Activated CD8-positive, alpha-beta T cell treated with anti-CD3 and anti-CD28 coated beads for 36 hours (primary cell): ENCODE measurements around the gene AFMID. TPM values are rescaled to one million over a fixed set of nuclear protein-coding genes. Genes with fewer than 3 reads are reported as not detected.
A peak's percentile ranks its signal among the peaks of the same experiment; 100 is the strongest.

ENCODE experiments used
- ATAC-seq: fragments of 200-7000 bp; cut with Tn5 transposase; one replicate; pipeline ENCODE4 v1.10.0; 2021; ENCODE audit warnings: mild to moderate bottlenecking, moderate library complexity
- CTCF ChIA-PET: fragments of 350-600 bp; sonication (Branson Sonifier 250); formaldehyde crosslinking; loops from one replicate; lab custom pipeline; 2021; ENCODE audit warnings: antibody characterized with exemption; lab: Charles Lee
- POLR2A ChIA-PET: fragments of 350-600 bp; sonication (Branson Sonifier 250); formaldehyde crosslinking; loops from one replicate; lab custom pipeline; 2021; ENCODE audit warnings: antibody characterized with exemption; lab: Charles Lee
- DNase-seq: peaks from one replicate; pipeline ENCODE4 v3.0.0-alpha.2; 2020
- H3K27ac Mint-ChIP-seq: one replicate; pipeline ENCODE4 v1.8.0; 2021; ENCODE audit warnings: mild to moderate bottlenecking, mixed read lengths
- H3K27me3 Mint-ChIP-seq: one replicate; pipeline ENCODE4 v1.8.0; 2021; ENCODE audit warnings: mixed read lengths
- H3K36me3 Mint-ChIP-seq: one replicate; pipeline ENCODE4 v1.8.0; 2021; ENCODE audit warnings: low read depth, mixed read lengths
- H3K4me1 Mint-ChIP-seq: one replicate; pipeline ENCODE4 v1.8.0; 2021; ENCODE audit warnings: low read depth, mixed read lengths
- H3K4me3 Mint-ChIP-seq: one replicate; pipeline ENCODE4 v1.8.0; 2021; ENCODE audit warnings: mild to moderate bottlenecking, moderate library complexity, mixed read lengths
- H3K9me3 Mint-ChIP-seq: one replicate; pipeline ENCODE4 v1.8.0; 2021; ENCODE audit warnings: mixed read lengths
- CTCF ChIP-seq: fragments of 200-600 bp; IDR thresholded peaks from one replicate; pipeline ENCODE4 v1.8.0; 2022; ENCODE audit warnings: antibody characterized with exemption, mild to moderate bottlenecking
- intact Hi-C: fragments of 100-400 bp; cut with micrococcal nuclease; formaldehyde crosslinking; loops from one replicate; pipeline ENCODE4 v1.10.0; 2022
- total RNA-seq, 2 experiments: library from RNA; stranded (reverse); gene quantifications; one replicate each; pipeline ENCODE4 v1.2.3, GENCODE V29; 2021

The AFMID gene
- total RNA-seq, 2 experiments from 2014 or later: 20.8 to 27.9 TPM

GRCh38 chr17:78175643-78175981 is 11.6 kb upstream of the AFMID start:
- POLR2A ChIA-PET: interaction anchor here (1.0 to 10.2 kb wide), 10 partner anchors 9 to 153 kb away, joined by 3 to 100 read pairs (median 4); partner anchors contain the start of genes AFMID and TK1
- intact Hi-C loops: no loop called here
- DNase-seq: no peak
- no peak for ATAC-seq
- Mint-ChIP-seq H3K4me1 (peaks cover 48% of the 10 kb centered on the region), H3K9me3 (no peaks in the 10 kb centered on the region), H3K27me3 (no peaks in the 10 kb centered on the region), H3K4me3 (no peak overlapping the region), H3K36me3 (peaks cover 71% of the 10 kb centered on the region), H3K27ac (no peak overlapping the region)
- CTCF ChIA-PET: interaction anchor here (1.0 to 3.9 kb wide), 17 partner anchors 8 to 156 kb away, joined by 3 to 31 read pairs (median 7); partner anchors contain the start of genes AFMID and TK1
- no peak for TF ChIP-seq CTCF

DNA sequence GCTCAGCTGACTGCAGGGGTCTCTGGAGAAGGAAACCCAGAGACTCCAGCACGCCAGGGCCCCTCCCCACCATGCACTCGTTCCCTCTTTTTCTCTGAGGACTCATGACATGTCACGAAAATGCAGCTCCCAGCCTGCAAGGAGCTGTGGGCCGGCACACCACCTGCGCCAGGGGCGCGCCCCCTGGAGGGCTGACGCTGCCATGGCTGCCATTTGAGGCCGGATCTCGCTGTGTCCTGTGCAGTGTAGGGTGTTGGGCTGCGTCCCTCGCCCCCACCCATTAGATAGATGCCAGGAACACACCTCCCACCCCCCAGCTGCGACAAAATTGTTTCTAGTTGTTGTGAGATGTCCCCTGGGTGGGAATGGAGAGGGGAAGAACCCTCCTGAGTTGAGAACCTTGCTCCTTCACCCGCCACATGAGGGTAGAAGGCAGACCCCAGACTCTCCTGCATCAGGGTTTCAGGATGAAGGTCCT is 10.6 kb upstream of the AFMID start:
- Mint-ChIP-seq H3K27ac (no peak overlapping the region), H3K9me3 (no peaks in the 10 kb centered on the region), H3K4me3 (no peak overlapping the region), H3K36me3 (peaks cover 71% of the 10 kb centered on the region), H3K27me3 (no peaks in the 10 kb centered on the region), H3K4me1 (peaks cover 40% of the 10 kb centered on the region)
- peak; percentile 87 for ATAC-seq
- intact Hi-C loops: no loop called here
- POLR2A ChIA-PET: interaction anchor here (0.6 to 10.2 kb wide), 10 partner anchors 8 to 357 kb away, joined by 3 to 100 read pairs (median 4); partner anchors contain the start of genes AFMID and TK1
- peak; percentile 81 for DNase-seq
- CTCF ChIA-PET: interaction anchor here (0.6 to 3.9 kb wide), 29 partner anchors 9 to 157 kb away, joined by 3 to 31 read pairs (median 5); partner anchors contain the start of genes AFMID, TK1 and TMC8
- peak; percentile 93 for TF ChIP-seq CTCF

- Mint-ChIP-seq H3K9me3 (no peaks in the 10 kb centered on the region), H3K27me3 (no peaks in the 10 kb centered on the region), H3K36me3 (peaks cover 69% of the 10 kb centered on the region), H3K4me1 (peaks cover 30% of the 10 kb centered on the region), H3K4me3 (no peak overlapping the region), H3K27ac (no peak overlapping the region)
- ChIA-PET CTCF (interaction anchor here (1.7 to 2.0 kb wide), 2 partner anchors 44 to 94 kb away, joined by 3 to 5 read pairs; no protein-coding TSS in a partner anchor), POLR2A (interaction anchor here (0.6 to 1.3 kb wide), 4 partner anchors 10 to 49 kb away, joined by 3 to 11 read pairs (median 4); partner anchors contain the start of gene TMC8)
- no peak for TF ChIP-seq CTCF
- intact Hi-C loops: no loop called here
- ATAC-seq (no peak), DNase-seq (no peak)
Observed at GRCh38 chr17:78179372-78179771, 7.8 kb upstream of the AFMID start.

DNA sequence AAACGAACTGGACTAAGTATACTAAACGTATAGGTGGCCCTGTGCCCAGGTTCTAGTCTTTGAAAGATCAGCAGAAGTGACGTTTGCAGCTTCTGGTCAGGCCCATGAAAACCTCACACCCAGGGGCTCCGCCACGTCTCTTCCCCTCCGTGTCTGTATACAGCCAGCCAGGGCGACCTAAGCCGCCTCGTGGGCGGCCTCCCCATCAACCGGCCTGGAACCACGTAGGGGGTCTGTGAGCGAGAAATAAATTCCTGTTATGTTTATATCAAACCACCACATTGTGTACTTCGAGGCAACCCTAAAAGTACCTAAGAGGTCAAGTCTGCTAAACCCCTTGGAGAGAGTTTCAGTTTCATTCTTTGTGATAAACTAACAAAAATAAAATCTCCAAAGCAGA is 7.1 kb upstream of the AFMID start:
- DNase-seq (no peak), ATAC-seq (no peak)
- H3K4me1 Mint-ChIP-seq: peaks cover 35% of the 10 kb centered on the region
- TF ChIP-seq CTCF: no peak
- no peaks in the 10 kb centered on the region for H3K9me3 Mint-ChIP-seq
- CTCF ChIA-PET: interaction anchor here (0.6 to 2.0 kb wide), 2 partner anchors 23 to 95 kb away, joined by 3 to 5 read pairs; no protein-coding TSS in a partner anchor
- H3K4me3 Mint-ChIP-seq: no peak overlapping the region
- peak overlapping the region; percentile 22 for H3K27ac Mint-ChIP-seq
- peaks cover 73% of the 10 kb centered on the region for H3K36me3 Mint-ChIP-seq
- POLR2A ChIA-PET: interaction anchor here (1.2 to 1.3 kb wide), 3 partner anchors 10 to 50 kb away, joined by 4 to 11 read pairs (median 4); partner anchors contain the start of gene TMC8
- no peaks in the 10 kb centered on the region for H3K27me3 Mint-ChIP-seq
- intact Hi-C loops: no loop called here

DNA sequence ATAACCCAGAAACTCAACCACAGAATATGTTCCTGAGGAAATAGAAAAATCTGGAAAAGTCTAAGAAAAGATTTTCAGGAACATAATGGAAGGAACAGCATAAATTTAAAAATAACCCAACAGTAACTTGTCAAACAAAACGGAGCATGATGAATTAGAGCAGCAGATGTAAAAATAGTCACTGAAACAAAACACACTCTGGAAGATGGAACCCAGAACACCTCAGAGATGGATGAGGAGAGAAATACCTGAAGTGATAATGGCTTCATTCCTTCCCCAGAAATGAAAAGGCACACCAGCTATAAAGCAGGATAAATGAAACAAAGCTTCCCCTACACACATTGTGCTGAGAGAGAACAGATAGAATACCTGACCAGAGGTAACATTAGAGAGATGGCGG is 6.7 kb upstream of the AFMID start:
- intact Hi-C loops: no loop called here
- H3K27ac Mint-ChIP-seq: no peak overlapping the region
- no peak for DNase-seq
- H3K36me3 Mint-ChIP-seq: peaks cover 73% of the 10 kb centered on the region
- no peak for ATAC-seq
- no peak overlapping the region for H3K4me3 Mint-ChIP-seq
- POLR2A ChIA-PET: interaction anchor here (1.2 kb wide), 2 partner anchors 8 to 50 kb away, joined by 4 read pairs; partner anchors contain the start of gene TMC8
- no peaks in the 10 kb centered on the region for H3K27me3 Mint-ChIP-seq
- H3K9me3 Mint-ChIP-seq: no peaks in the 10 kb centered on the region
- H3K4me1 Mint-ChIP-seq: peaks cover 40% of the 10 kb centered on the region
- no peak for TF ChIP-seq CTCF
- CTCF ChIA-PET: interaction anchor here (0.6 to 2.0 kb wide), 3 partner anchors 23 to 95 kb away, joined by 3 to 5 read pairs (median 3); no protein-coding TSS in a partner anchor
